Measurements from ENCODE around the gene ITGB1BP1. TPM values are rescaled to one million over a fixed set of nuclear protein-coding genes. Genes with fewer than 3 reads are reported as not detected.

Gene ITGB1BP1
- total and polyA plus RNA-seq, 12 donors: 51.4 to 224 (median 134) TPM

DNA sequence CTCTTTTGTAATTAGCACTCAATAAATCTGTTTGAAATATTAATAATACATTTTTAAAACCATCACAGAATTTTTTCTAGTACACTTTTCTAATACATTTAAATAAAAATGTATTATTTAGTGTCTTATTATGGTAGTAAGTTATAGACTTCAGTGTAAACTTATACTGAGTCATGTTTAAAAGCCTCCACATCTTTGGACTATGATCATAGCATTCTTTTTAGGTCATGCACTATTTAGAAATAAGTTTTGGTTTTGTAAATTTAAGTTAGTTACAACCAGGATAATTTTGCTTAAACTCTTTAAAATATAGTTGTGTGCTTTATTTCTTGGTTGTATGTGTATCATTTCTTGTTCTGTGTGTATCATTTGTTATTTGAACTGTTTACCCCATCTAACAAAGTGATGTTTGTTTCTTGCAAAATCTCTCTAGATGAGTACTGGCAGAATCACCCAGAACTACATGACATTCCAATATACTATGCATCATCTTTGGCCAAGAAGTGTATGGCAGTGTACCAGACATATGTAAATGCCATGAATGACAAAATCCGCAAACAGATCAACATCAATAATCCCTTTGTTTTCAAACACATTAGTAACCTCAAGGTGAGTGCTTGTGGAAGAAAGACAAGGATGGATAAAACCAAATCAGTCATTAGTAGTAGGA is 16.9 kb upstream of the ITGB1BP1 start:
- Histone ChIP-seq H3K4me1 (no peaks in the 10 kb centered on the region), H3K9me3 (no peaks in the 10 kb centered on the region), H3K36me3 (peaks cover 0 to 100% (median 41%) of the 10 kb centered on the region in 9 donors), H3K27me3 (no peaks in the 10 kb centered on the region), H3K27ac (no peak overlapping the region), H3K4me3 (no peak overlapping the region)
- TF ChIP-seq, protein P1, sequence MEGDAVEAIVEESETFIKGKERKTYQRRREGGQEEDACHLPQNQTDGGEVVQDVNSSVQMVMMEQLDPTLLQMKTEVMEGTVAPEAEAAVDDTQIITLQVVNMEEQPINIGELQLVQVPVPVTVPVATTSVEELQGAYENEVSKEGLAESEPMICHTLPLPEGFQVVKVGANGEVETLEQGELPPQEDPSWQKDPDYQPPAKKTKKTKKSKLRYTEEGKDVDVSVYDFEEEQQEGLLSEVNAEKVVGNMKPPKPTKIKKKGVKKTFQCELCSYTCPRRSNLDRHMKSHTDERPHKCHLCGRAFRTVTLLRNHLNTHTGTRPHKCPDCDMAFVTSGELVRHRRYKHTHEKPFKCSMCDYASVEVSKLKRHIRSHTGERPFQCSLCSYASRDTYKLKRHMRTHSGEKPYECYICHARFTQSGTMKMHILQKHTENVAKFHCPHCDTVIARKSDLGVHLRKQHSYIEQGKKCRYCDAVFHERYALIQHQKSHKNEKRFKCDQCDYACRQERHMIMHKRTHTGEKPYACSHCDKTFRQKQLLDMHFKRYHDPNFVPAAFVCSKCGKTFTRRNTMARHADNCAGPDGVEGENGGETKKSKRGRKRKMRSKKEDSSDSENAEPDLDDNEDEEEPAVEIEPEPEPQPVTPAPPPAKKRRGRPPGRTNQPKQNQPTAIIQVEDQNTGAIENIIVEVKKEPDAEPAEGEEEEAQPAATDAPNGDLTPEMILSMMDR (IDR thresholded peaks at IDR 0.05): no peak
- 85 to 93% methylated on average over 1 of the region's 1 CpG for WGBS, 2 donors
- ATAC-seq: no peak
- no peak for DNase-seq
- intact Hi-C loops (cut with DNase I): no loop called here

DNA sequence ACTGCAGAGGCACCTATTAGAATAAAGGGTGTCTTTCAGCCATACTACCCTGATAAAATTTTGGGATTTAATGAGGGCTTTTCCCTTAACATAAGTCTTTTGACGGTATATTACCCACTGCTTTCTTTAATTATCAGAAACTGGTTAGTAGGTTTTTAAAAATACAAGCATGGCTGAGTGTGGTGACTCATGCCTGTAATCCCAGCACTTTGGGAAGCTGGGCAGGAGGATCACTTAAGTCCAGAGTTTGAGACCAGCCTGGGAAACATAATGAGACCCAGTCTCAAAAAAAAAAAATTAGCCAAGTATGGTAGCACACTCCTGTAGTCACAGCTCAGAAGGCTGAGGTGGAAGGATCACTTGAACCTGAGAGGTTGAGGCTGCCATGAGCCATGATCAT is 16.2 kb upstream of the ITGB1BP1 start:
- peaks cover 0 to 100% (median 41%) of the 10 kb centered on the region in 9 donors for H3K36me3 ChIP-seq
- DNase-seq (no peak), ATAC-seq (no peak)
- no peaks in the 10 kb centered on the region for H3K9me3 ChIP-seq
- no peaks in the 10 kb centered on the region for H3K27me3 ChIP-seq
- WGBS, 2 donors: 95 to 98% methylated on average over 1 of the region's 1 CpG
- intact Hi-C loops (cut with DNase I): no loop called here
- TF ChIP-seq, protein P1 (IDR thresholded peaks at IDR 0.05): no peak
- no peak overlapping the region for H3K4me3 ChIP-seq
- no peak overlapping the region for H3K27ac ChIP-seq
- H3K4me1 ChIP-seq: no peaks in the 10 kb centered on the region

DNA sequence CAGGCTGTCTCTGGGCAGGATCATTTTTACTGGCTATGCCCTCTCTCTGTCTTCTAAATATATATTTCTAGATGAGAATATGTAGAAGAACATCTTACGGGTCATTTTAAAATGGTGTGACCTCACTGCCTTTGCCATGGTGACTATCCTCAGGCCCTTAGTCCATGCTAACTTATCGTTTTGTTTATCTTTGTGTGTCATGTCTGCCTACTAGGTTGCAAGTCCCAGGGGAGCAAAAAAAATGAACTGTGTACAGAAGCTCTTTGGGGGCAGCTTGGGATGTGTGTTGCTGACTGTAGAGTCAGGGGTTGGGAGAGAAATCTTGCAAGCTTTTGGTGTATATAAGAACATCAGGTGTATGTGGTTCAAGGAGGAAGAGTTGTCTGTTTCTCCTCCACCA is 11.2 kb upstream of the ITGB1BP1 start:
- WGBS, 2 donors: 66 to 77% methylated on average over 2 of the region's 2 CpGs
- DNase-seq: no peak
- Histone ChIP-seq H3K4me1 (peaks cover 0 to 8% (median 0%) of the 10 kb centered on the region in 9 donors), H3K27ac (no peak overlapping the region), H3K27me3 (no peaks in the 10 kb centered on the region), H3K4me3 (no peak overlapping the region), H3K36me3 (peaks cover 0 to 100% (median 39%) of the 10 kb centered on the region in 9 donors), H3K9me3 (no peaks in the 10 kb centered on the region)
- TF ChIP-seq, protein P1 (IDR thresholded peaks at IDR 0.05): no peak
- intact Hi-C loops (cut with DNase I): no loop called here
- no peak for ATAC-seq

DNA sequence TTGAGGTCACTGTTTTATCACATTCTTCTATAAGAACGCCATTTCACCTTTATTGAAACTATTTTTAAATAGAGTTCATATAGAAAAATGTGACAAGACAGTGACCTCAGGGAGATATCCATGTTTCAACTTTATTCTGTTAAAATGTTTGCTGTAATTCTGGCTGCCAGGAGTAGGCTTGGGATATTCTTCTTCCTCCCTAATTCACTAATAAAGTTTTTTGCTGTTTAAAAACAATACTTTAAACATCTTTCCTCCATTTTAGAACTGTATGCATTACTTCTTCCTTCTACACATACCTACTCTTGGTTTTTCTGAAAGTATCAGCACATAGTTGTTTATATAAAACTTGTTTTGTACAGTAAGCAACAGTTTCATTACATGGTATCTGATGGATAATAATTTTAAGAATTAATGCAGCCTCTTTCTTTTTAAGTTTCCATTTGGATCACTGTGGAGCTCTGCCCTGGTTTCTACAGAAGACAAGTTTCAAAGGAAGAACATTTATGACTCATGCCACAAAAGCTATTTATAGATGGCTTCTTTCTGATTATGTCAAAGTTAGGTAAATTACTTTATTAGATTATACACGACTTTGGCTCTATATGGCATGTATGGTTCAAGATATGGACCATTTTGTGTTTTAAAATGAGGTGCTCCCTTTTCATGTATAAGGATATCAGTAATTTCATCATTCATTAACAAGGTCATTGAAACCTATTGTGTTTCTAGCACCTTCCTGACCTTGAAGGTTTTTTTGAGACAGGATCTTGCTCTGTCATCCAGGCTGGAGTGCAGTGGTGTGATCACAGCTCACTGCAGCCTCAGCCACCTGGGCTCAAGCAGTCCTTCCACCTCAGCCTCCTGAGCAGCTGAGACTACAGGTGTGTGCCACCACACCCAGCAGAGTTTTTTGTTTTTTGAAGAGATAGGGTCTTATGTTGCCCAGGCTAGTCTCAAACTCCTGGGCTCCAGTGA is 7.3 kb upstream of the ITGB1BP1 start:
- DNase-seq: no peak
- Histone ChIP-seq H3K4me1 (peaks cover 0 to 8% (median 0%) of the 10 kb centered on the region in 9 donors), H3K9me3 (no peaks in the 10 kb centered on the region), H3K27ac (peak overlapping the region in 1 of 10 donors; percentile 22), H3K36me3 (peaks cover 0 to 75% (median 23%) of the 10 kb centered on the region in 9 donors), H3K4me3 (no peak overlapping the region), H3K27me3 (no peaks in the 10 kb centered on the region)
- ATAC-seq: peak in 1 of 8 donors; percentile 44
- intact Hi-C loops (cut with DNase I): no loop called here
- 62 to 69% methylated on average over 2 of the region's 2 CpGs for WGBS, 2 donors
- TF ChIP-seq, protein P1 (IDR thresholded peaks at IDR 0.05): no peak
